ENCODE measurements around the gene GALNT15. TPM values are rescaled to one million over a fixed set of nuclear protein-coding genes. Genes with fewer than 3 reads are reported as not detected.

Gene GALNT15
- total and polyA plus RNA-seq, 4 donors = under 0.01 to 2.8 (median 1.3) TPM

DNA sequence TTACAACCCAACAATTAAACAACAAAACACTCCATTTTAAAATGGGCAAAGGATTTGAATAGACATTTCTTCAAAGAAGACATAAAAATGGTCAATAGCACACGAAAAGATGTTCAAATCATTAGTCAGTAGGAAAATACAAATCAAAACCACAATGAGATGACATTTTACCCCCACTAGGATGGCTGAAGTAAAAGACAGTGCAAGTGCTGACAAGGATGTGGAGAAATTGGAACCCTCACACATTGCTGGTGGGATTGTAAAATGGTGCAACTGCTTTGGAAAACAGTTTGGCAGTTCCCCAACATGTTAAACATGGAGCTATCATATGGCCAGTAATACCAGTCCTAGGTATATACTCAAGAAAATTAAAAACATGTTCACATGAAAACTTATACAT is 11.6 kb downstream of the GALNT15 start:
- no peak for TF ChIP-seq ATF3 (IDR thresholded peaks at IDR 0.05)
- no peak for TF ChIP-seq FOXA1 (IDR thresholded peaks at IDR 0.05)
- TF ChIP-seq HNF4A (conservative IDR thresholded peaks at IDR 0.05) = no peak
- no peak for TF ChIP-seq NR2F2 (IDR thresholded peaks at IDR 0.05)
- no peak for TF ChIP-seq JUND (IDR thresholded peaks at IDR 0.05)
- no peak for TF ChIP-seq HNF4G (IDR thresholded peaks at IDR 0.05)
- TF ChIP-seq TAF1 (conservative IDR thresholded peaks at IDR 0.05) = no peak
- TF ChIP-seq, protein P1, sequence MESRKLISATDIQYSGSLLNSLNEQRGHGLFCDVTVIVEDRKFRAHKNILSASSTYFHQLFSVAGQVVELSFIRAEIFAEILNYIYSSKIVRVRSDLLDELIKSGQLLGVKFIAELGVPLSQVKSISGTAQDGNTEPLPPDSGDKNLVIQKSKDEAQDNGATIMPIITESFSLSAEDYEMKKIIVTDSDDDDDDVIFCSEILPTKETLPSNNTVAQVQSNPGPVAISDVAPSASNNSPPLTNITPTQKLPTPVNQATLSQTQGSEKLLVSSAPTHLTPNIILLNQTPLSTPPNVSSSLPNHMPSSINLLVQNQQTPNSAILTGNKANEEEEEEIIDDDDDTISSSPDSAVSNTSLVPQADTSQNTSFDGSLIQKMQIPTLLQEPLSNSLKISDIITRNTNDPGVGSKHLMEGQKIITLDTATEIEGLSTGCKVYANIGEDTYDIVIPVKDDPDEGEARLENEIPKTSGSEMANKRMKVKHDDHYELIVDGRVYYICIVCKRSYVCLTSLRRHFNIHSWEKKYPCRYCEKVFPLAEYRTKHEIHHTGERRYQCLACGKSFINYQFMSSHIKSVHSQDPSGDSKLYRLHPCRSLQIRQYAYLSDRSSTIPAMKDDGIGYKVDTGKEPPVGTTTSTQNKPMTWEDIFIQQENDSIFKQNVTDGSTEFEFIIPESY (IDR thresholded peaks at IDR 0.05) = no peak
- TF ChIP-seq CTCF (IDR thresholded peaks at IDR 0.05; ENCODE audit: low read depth, low read length, missing input control) = no peak
- TF ChIP-seq, protein P2, sequence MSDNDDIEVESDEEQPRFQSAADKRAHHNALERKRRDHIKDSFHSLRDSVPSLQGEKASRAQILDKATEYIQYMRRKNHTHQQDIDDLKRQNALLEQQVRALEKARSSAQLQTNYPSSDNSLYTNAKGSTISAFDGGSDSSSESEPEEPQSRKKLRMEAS (IDR thresholded peaks at IDR 0.05) = no peak
- TF ChIP-seq YY1 (IDR thresholded peaks at IDR 0.05) = no peak
- no peak for TF ChIP-seq RAD21 (IDR thresholded peaks at IDR 0.05)
- Histone ChIP-seq H3K9me3 (ENCODE audit: control insufficient read depth in 4 of 4, low read length in 3 of 4) (no peaks in the 10 kb centered on the region), H3K27me3 (ENCODE audit: control insufficient read depth in 4 of 4, insufficient read depth in 4 of 4, low read length in 3 of 4) (no peaks in the 10 kb centered on the region), H3K9ac (ENCODE audit: low read depth in 1 of 2, low read length in 2 of 2) (no peak overlapping the region), H3K27ac (ENCODE audit: low read depth in 1 of 2, low read length in 2 of 2) (no peak overlapping the region), H3K36me3 (ENCODE audit: control insufficient read depth in 4 of 4, insufficient read depth in 3 of 4, low read depth in 1 of 4, low read length in 3 of 4) (no peaks in the 10 kb centered on the region), H3K4me3 (ENCODE audit: low read depth in 1 of 3, low read length in 3 of 3) (no peak overlapping the region), H3K4me1 (ENCODE audit: control insufficient read depth in 4 of 4, insufficient read depth in 4 of 4, low read length in 3 of 4) (no peaks in the 10 kb centered on the region)
- WGBS = 60% methylated on average over 1 of the region's 1 CpG
- no peak for DNase-seq (ENCODE audit: low spot score)

- no peak overlapping the region for H3K4me3 ChIP-seq (ENCODE audit: low read depth in 1 of 3, low read length in 3 of 3)
- TF ChIP-seq NR2F2 (IDR thresholded peaks at IDR 0.05) (no peak), RXRA (IDR thresholded peaks at IDR 0.05) (no peak), YY1 (IDR thresholded peaks at IDR 0.05) (no peak), JUND (IDR thresholded peaks at IDR 0.05) (no peak), FOXA2 (IDR thresholded peaks at IDR 0.05) (no peak), ATF3 (IDR thresholded peaks at IDR 0.05) (no peak)
- H3K27ac ChIP-seq (ENCODE audit: low read depth in 1 of 2, low read length in 2 of 2) = no peak overlapping the region
- H3K27me3 ChIP-seq (ENCODE audit: control insufficient read depth in 4 of 4, insufficient read depth in 4 of 4, low read length in 3 of 4) = no peaks in the 10 kb centered on the region
- no peaks in the 10 kb centered on the region for H3K4me1 ChIP-seq (ENCODE audit: control insufficient read depth in 4 of 4, insufficient read depth in 4 of 4, low read length in 3 of 4)
- 73% methylated on average over 3 of the region's 3 CpGs for WGBS
- no peaks in the 10 kb centered on the region for H3K36me3 ChIP-seq (ENCODE audit: control insufficient read depth in 4 of 4, insufficient read depth in 3 of 4, low read depth in 1 of 4, low read length in 3 of 4)
- no peak overlapping the region for H3K9ac ChIP-seq (ENCODE audit: low read depth in 1 of 2, low read length in 2 of 2)
- no peak for DNase-seq (ENCODE audit: low spot score)
- H3K9me3 ChIP-seq (ENCODE audit: control insufficient read depth in 4 of 4, low read length in 3 of 4) = no peaks in the 10 kb centered on the region
Observed at GRCh38 chr3:16186565-16186964, 12.1 kb downstream of the GALNT15 start.

GRCh38 chr3:16187213-16187790 is 12.8 kb downstream of the GALNT15 start:
- Histone ChIP-seq H3K27ac (ENCODE audit: low read depth in 1 of 2, low read length in 2 of 2) (no peak overlapping the region), H3K36me3 (ENCODE audit: control insufficient read depth in 4 of 4, insufficient read depth in 3 of 4, low read depth in 1 of 4, low read length in 3 of 4) (no peaks in the 10 kb centered on the region), H3K9me3 (ENCODE audit: control insufficient read depth in 4 of 4, low read length in 3 of 4) (no peaks in the 10 kb centered on the region), H3K4me1 (ENCODE audit: control insufficient read depth in 4 of 4, insufficient read depth in 4 of 4, low read length in 3 of 4) (peaks cover 0 to 6% (median 2%) of the 10 kb centered on the region in 4 donors), H3K27me3 (ENCODE audit: control insufficient read depth in 4 of 4, insufficient read depth in 4 of 4, low read length in 3 of 4) (no peaks in the 10 kb centered on the region), H3K4me3 (ENCODE audit: low read depth in 1 of 3, low read length in 3 of 3) (no peak overlapping the region), H3K9ac (ENCODE audit: low read depth in 1 of 2, low read length in 2 of 2) (no peak overlapping the region)
- DNase-seq (ENCODE audit: low spot score) = no peak
- 89% methylated on average over 5 of the region's 5 CpGs for WGBS
- TF ChIP-seq HNF4G (IDR thresholded peaks at IDR 0.05) = no peak
- no peak for TF ChIP-seq FOXA1 (IDR thresholded peaks at IDR 0.05)
- no peak for TF ChIP-seq JUND (IDR thresholded peaks at IDR 0.05)
- TF ChIP-seq NR2F2 (IDR thresholded peaks at IDR 0.05) = no peak
- TF ChIP-seq TAF1 (conservative IDR thresholded peaks at IDR 0.05) = no peak
- TF ChIP-seq, protein P3, sequence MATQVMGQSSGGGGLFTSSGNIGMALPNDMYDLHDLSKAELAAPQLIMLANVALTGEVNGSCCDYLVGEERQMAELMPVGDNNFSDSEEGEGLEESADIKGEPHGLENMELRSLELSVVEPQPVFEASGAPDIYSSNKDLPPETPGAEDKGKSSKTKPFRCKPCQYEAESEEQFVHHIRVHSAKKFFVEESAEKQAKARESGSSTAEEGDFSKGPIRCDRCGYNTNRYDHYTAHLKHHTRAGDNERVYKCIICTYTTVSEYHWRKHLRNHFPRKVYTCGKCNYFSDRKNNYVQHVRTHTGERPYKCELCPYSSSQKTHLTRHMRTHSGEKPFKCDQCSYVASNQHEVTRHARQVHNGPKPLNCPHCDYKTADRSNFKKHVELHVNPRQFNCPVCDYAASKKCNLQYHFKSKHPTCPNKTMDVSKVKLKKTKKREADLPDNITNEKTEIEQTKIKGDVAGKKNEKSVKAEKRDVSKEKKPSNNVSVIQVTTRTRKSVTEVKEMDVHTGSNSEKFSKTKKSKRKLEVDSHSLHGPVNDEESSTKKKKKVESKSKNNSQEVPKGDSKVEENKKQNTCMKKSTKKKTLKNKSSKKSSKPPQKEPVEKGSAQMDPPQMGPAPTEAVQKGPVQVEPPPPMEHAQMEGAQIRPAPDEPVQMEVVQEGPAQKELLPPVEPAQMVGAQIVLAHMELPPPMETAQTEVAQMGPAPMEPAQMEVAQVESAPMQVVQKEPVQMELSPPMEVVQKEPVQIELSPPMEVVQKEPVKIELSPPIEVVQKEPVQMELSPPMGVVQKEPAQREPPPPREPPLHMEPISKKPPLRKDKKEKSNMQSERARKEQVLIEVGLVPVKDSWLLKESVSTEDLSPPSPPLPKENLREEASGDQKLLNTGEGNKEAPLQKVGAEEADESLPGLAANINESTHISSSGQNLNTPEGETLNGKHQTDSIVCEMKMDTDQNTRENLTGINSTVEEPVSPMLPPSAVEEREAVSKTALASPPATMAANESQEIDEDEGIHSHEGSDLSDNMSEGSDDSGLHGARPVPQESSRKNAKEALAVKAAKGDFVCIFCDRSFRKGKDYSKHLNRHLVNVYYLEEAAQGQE (IDR thresholded peaks at IDR 0.05) = no peak
- TF ChIP-seq EGR1 (IDR thresholded peaks at IDR 0.05; ENCODE audit: low read depth in 2 of 2) = no peak
- no peak for TF ChIP-seq RXRA (IDR thresholded peaks at IDR 0.05)
- no peak for TF ChIP-seq RAD21 (IDR thresholded peaks at IDR 0.05)
- TF ChIP-seq, protein P2 (IDR thresholded peaks at IDR 0.05) = no peak
- TF ChIP-seq, protein P1 (IDR thresholded peaks at IDR 0.05) = no peak

Measured in liver (tissue), 9 donors.